Measurements from ENCODE around the gene PPAN.
A peak's percentile ranks its signal among the peaks of the same experiment; 100 is the strongest.

PPAN gene, protein sequence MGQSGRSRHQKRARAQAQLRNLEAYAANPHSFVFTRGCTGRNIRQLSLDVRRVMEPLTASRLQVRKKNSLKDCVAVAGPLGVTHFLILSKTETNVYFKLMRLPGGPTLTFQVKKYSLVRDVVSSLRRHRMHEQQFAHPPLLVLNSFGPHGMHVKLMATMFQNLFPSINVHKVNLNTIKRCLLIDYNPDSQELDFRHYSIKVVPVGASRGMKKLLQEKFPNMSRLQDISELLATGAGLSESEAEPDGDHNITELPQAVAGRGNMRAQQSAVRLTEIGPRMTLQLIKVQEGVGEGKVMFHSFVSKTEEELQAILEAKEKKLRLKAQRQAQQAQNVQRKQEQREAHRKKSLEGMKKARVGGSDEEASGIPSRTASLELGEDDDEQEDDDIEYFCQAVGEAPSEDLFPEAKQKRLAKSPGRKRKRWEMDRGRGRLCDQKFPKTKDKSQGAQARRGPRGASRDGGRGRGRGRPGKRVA

DNA sequence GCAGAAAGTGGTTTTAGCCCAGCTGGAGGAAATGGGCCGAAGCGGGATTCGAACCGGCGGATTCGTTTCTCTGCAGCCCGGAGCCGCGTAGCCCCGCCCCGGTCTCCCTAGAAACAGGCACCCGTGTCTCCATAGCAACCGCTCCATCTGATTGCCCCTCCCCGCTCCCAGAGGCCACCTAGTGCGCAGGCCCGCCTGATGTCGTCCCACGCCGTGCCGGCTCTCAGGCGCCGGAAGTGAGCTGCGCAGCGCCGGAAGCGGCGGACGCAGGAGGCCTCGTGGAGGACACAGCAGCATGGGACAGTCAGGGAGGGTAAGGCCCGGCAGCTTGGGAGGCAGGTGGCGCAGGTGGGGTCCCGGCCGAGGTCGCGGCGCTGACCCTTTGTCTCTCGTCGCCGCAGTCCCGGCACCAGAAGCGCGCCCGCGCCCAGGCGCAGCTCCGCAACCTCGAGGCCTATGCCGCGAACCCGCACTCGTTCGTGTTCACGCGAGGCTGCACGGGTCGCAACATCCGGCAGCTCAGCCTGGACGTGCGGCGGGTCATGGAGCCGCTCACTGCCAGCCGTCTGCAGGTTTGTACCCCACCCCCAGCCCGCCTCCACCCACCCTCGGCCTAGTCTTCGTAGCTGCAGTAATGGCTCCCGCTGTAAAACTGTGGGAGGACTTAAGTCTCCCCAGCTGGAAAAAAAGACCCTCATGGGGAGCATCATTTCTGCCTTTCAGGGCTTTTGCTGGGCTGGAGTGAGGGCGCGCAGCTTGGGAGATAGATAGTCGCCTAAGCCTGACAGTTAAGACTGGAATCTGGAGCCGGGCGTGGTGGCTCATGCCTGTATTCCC is at the start of gene PPAN:
PPAN (plus strand) TSS at position 263 of the 837 bp plus-strand sequence; CDS start at position 296, 33 bp downstream.
- peak within 1 kb of the TSS; percentile 92 for H3K27ac ChIP-seq

GRCh38 chr19:10061717-10062310 is 44.3 kb upstream of the PPAN start:
- TF ChIP-seq ZFX (IDR thresholded peaks at IDR 0.05) (no peak), CTCF (conservative IDR thresholded peaks at IDR 0.05) (no peak)
- H3K27ac ChIP-seq: no peak overlapping the region

More for the DNA sequence above, at the start of gene PPAN:
- TF ChIP-seq ZFX (IDR thresholded peaks at IDR 0.05) (peak; percentile 98), CTCF (conservative IDR thresholded peaks at IDR 0.05) (no peak)

GRCh38 chr19:10068205-10068604 is 38.0 kb upstream of the PPAN start:
- TF ChIP-seq ZFX (IDR thresholded peaks at IDR 0.05): no peak
- H3K27ac ChIP-seq: no peak overlapping the region

GRCh38 chr19:10069046-10069445 is 37.1 kb upstream of the PPAN start:
- no peak for TF ChIP-seq CTCF (conservative IDR thresholded peaks at IDR 0.05)
- H3K27ac ChIP-seq: no peak overlapping the region

DNA sequence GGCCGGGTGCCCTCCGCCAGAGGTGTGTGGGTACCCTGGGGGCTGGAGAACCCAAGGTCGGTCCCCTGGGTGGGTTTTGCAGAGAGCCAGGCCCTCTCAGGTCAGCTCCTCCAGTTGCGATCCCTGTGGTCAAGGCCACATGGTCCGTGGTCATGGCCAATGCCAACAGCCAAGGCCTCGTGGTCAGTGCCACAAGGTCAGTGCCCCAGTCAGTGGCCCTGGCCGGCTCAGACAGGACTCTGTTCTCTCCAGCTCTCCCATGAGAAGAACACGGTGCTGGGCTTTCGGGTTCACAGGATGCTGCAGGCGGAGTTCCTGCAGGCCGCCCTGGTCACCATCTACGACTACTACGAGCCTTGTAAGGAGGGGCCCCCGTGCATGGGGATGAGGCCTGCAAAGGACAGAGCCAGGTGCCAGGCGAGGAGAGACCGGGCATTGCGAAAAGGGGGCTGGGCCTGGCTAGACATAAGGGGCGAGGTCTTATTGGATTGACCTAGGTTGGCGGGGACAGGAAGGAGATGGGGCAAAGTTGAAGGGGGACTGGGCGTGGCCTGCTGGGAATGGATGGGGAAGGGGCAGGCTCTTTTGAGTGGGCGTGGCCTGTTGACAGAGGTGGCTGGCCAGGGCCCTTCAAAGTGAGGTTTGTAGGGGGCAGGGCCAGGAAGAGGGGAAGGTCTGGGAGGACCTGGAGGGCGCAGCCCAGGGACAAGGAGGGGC is 35.3 kb upstream of the PPAN start:
- no peak overlapping the region for H3K27ac ChIP-seq
- no peak for TF ChIP-seq ZFX (IDR thresholded peaks at IDR 0.05)
- TF ChIP-seq CTCF (conservative IDR thresholded peaks at IDR 0.05): no peak

DNA sequence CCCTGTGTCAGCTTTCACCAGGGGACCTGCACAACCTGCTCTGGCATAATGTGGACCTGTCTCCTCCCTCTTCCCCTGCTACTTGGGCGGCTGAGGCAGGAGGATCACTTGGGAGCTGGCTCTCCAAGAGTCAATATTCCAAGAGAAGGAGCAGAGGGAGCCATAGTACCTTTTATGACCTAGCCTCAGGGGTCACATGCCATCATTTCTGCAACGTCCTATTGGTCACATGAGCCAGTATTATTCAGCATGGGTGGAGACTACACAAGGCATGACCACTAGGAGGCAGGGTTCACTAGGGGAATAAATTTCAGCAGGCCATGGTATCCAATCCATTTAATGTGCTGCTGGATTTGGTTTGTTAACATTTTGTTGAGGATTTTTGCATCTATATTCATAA is 32.0 kb upstream of the PPAN start:
- H3K27ac ChIP-seq: no peak overlapping the region
- TF ChIP-seq ZFX (IDR thresholded peaks at IDR 0.05): no peak
- TF ChIP-seq CTCF (conservative IDR thresholded peaks at IDR 0.05): no peak

DNA sequence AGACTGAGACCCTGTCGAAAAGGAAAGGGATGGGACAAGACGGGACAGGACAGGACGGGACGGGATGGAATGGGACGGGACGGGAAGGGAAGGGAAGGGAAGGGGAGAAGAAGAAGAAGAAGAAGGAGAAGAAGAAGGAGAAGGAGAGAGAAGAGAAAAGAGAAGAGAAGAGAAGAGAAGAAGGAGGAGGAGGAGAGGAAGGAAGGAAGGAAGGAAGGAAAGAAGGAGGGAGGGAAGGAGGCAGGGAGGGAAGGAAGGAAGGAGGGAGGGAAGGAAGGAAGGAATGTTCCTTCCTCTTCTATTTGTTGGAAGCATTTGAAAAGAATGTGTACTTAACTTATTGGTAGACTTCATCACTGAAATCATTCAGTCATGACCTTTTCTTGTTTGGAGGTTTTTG is 29.6 kb upstream of the PPAN start:
- no peak overlapping the region for H3K27ac ChIP-seq
- TF ChIP-seq ZFX (IDR thresholded peaks at IDR 0.05) (no peak), CTCF (conservative IDR thresholded peaks at IDR 0.05) (no peak)
